NCI-H1417 treated with DMSO at 0.1 percent for 48 hours (cell line): ENCODE results near the gene C6orf62.
"Not testable (repeated sequence)": the region's sequence is repeated elsewhere in the genome, so short reads cannot be mapped to it uniquely, and the experiment has no call there.

Experiments
- DNase-seq: peaks from one replicate; lab custom pipeline; 2025; lab: John Stamatoyannopoulos, UW

C6orf62 gene

GRCh38 chr6:24699521-24700359, 19.2 kb downstream of the C6orf62 start:
- no peak for DNase-seq

- no peak for DNase-seq
Measured at GRCh38 chr6:24696097-24696496, 22.9 kb downstream of the C6orf62 start.

GRCh38 chr6:24695635-24696034, 23.3 kb downstream of the C6orf62 start:
- DNase-seq = not testable (repeated sequence)

GRCh38 chr6:24694198-24694597, 24.8 kb downstream of the C6orf62 start:
- DNase-seq = no peak

GRCh38 chr6:24692848-24693592, 25.9 kb downstream of the C6orf62 start:
- DNase-seq = no peak

GRCh38 chr6:24692415-24692814, 26.5 kb downstream of the C6orf62 start:
- DNase-seq = no peak

GRCh38 chr6:24692003-24692402, 27.0 kb downstream of the C6orf62 start:
- DNase-seq = no peak

GRCh38 chr6:24691550-24691949, 27.4 kb downstream of the C6orf62 start:
- no peak for DNase-seq

GRCh38 chr6:24690593-24690992, 28.4 kb downstream of the C6orf62 start:
- no peak for DNase-seq

- DNase-seq = no peak
Measured at GRCh38 chr6:24689964-24690363, 29.0 kb downstream of the C6orf62 start.

- no peak for DNase-seq
Measured at GRCh38 chr6:24686946-24687345, 32.0 kb downstream of the C6orf62 start.

- DNase-seq = no peak
Measured at GRCh38 chr6:24686408-24686807, 32.5 kb downstream of the C6orf62 start.

- no peak for DNase-seq
Measured at GRCh38 chr6:24683297-24684296, 35.4 kb downstream of the C6orf62 start.

- DNase-seq = no peak
Measured at GRCh38 chr6:24680582-24680981, 38.4 kb downstream of the C6orf62 start.

GRCh38 chr6:24678792-24679352, 40.1 kb downstream of the C6orf62 start:
- not testable (repeated sequence) for DNase-seq

- DNase-seq = no peak
Measured at GRCh38 chr6:24673625-24674024, 45.3 kb downstream of the C6orf62 start.

GRCh38 chr6:24672620-24673182, 46.3 kb downstream of the C6orf62 start:
- DNase-seq = no peak

GRCh38 chr6:24671077-24671476, 47.9 kb downstream of the C6orf62 start:
- not testable (repeated sequence) for DNase-seq

GRCh38 chr6:24670492-24670891, 48.5 kb downstream of the C6orf62 start:
- not testable (repeated sequence) for DNase-seq

GRCh38 chr6:24668997-24669361, 50.0 kb downstream of the C6orf62 start:
- no peak for DNase-seq
